T-helper 1 cell treated with Interleukin-12 subunit alpha and Interleukin-12 subunit beta and Interleukin-4 antibody, amounts not matched to agents 30 μg/mL and 1 μg/mL, for 36 hours (primary cell): ENCODE measurements around the gene OSGEPL1.
A peak's percentile ranks its signal among the peaks of the same experiment; 100 is the strongest.
"Not testable (repeated sequence)": the region's sequence is repeated elsewhere in the genome, so short reads cannot be mapped to it uniquely, and the experiment has no call there.

Source experiments
- H3K27ac Mint-ChIP-seq: one replicate; pipeline ENCODE4 v1.8.0; 2021; ENCODE audit warnings: mild to moderate bottlenecking, mixed read lengths
- H3K27me3 Mint-ChIP-seq: one replicate; pipeline ENCODE4 v1.8.0; 2021; ENCODE audit warnings: low read depth, mixed read lengths
- H3K36me3 Mint-ChIP-seq: one replicate; pipeline ENCODE4 v1.8.0; 2021; ENCODE audit warnings: low read depth, mixed read lengths
- H3K4me1 Mint-ChIP-seq: one replicate; pipeline ENCODE4 v1.8.0; 2021; ENCODE audit warnings: low read depth, mixed read lengths
- H3K4me3 Mint-ChIP-seq: one replicate; pipeline ENCODE4 v1.8.0; 2021; ENCODE audit warnings: mild to moderate bottlenecking, moderate library complexity, mixed read lengths
- H3K9me3 Mint-ChIP-seq: one replicate; pipeline ENCODE4 v1.8.0; 2021; ENCODE audit warnings: mixed read lengths

Gene OSGEPL1

DNA sequence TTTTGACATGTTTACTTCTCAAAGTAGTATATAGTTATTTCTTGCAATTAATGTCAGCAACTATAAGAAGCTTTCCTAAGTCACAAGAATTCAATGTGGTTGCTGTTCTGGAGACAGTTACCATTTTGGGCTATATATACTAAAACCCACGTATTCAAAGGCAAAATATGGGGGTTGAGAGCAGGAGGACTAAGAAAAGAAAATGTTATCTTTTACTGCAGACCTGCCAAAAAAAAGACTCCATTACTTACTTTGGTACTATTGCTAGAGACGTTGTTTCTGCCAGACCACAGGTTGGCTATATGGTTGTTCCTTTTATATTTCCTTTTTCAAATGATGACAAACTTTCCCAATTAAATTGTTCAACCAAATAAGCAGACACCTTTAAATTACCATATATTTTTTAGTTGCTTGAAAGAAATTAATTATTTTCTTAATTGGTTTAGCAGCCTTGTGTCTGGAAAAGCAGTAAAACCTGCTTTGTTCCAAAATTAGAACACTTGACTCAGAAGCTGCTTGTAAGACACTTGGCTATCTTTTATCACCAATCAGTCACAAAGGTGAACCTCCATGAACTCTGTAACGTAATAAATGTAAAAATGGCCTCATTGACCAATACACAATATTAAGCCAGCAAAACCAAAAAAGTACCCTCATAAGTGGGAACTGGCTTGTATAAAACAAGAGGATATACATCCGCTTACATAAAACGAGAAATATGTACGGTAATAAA, 8.2 kb upstream of the OSGEPL1 start:
- no peaks in the 10 kb centered on the region for H3K27me3 Mint-ChIP-seq
- H3K4me1 Mint-ChIP-seq, result no peaks in the 10 kb centered on the region
- H3K4me3 Mint-ChIP-seq, result no peak overlapping the region
- H3K9me3 Mint-ChIP-seq, result no peaks in the 10 kb centered on the region
- peaks cover 36% of the 10 kb centered on the region for H3K36me3 Mint-ChIP-seq
- no peak overlapping the region for H3K27ac Mint-ChIP-seq

DNA sequence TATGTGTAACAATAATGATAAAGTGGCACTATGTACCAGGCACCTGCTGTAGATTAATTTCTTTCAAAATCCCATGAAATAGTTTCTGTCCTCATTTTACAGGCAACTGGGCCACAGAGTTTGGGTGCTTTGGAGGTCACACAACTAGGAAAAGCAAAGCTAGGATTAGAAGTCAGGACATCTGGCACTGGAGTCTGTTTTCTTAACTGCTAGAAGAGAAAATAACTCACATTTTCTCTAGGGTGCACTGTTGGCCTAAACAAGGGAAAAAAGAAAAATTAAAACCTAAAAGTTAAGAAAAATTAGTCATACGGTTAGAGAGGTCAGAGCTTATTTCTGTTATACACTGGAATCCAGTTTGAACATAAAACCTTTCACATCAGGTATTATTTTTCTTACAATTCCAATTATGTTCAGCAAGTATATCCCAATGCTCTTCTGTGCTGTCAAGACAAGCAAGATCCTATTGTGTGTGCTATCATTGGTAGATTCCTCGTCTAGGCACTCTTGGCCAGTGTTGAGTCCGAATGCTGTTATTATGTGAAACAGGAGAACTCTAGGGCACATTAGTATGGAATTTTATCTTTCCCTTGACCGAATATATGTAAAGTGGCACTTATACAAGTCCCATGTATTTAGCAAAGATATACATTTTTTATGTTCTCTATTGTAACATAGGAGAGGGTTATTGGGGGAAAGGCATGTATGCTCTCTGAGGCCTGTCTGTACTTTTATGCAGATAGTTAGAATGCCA, 1.5 kb upstream of the OSGEPL1 start:
- Mint-ChIP-seq H3K4me1 (peaks cover 9% of the 10 kb centered on the region), H3K36me3 (peaks cover 15% of the 10 kb centered on the region), H3K27me3 (no peaks in the 10 kb centered on the region), H3K27ac (no peak overlapping the region), H3K9me3 (no peaks in the 10 kb centered on the region), H3K4me3 (no peak overlapping the region)

DNA sequence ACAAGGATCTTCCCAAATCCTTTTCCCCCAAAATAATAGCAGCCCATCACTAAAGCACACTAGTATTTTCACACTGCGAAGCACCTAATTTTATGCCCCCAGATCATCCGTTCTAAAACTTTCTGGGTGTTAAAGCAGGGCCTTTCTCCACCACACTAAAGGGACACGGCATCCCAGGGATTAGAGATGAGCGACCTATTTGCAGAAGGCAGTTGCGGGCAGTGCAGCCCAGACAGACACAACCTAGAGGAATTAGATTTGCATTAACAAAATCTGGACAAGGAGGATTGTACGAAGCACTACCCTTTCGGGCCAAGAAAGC, 402 bp downstream of the OSGEPL1 start:
- peaks cover 9% of the 10 kb centered on the region for H3K4me1 Mint-ChIP-seq
- H3K36me3 Mint-ChIP-seq, result peaks cover 9% of the 10 kb centered on the region
- H3K27ac Mint-ChIP-seq, result peak overlapping the region; percentile 99
- H3K9me3 Mint-ChIP-seq, result no peaks in the 10 kb centered on the region
- H3K4me3 Mint-ChIP-seq, result peak overlapping the region; percentile 95
- H3K27me3 Mint-ChIP-seq, result no peaks in the 10 kb centered on the region

DNA sequence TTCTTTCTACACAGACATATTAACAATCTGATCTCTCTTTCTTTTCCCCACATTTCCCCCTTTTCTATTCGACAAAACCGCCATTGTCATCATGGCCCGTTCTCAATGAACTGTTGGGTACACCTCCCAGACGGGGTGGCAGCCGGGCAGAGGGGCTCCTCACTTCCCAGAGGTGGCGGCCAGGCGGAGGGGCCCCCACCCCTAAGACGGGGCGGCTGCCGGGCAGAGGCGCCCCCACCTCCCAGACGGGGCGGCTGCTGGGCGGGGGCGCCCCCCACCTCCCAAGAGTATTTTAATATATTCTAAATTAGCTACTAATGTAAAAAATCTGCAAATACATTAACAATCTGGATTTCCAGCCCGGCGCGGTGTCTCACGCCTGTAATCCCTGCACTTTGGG, 2.4 kb downstream of the OSGEPL1 start:
- H3K4me1 Mint-ChIP-seq, H3K27me3 Mint-ChIP-seq, H3K9me3 Mint-ChIP-seq, H3K27ac Mint-ChIP-seq, H3K36me3 Mint-ChIP-seq, H3K4me3 Mint-ChIP-seq: not testable (repeated sequence)

DNA sequence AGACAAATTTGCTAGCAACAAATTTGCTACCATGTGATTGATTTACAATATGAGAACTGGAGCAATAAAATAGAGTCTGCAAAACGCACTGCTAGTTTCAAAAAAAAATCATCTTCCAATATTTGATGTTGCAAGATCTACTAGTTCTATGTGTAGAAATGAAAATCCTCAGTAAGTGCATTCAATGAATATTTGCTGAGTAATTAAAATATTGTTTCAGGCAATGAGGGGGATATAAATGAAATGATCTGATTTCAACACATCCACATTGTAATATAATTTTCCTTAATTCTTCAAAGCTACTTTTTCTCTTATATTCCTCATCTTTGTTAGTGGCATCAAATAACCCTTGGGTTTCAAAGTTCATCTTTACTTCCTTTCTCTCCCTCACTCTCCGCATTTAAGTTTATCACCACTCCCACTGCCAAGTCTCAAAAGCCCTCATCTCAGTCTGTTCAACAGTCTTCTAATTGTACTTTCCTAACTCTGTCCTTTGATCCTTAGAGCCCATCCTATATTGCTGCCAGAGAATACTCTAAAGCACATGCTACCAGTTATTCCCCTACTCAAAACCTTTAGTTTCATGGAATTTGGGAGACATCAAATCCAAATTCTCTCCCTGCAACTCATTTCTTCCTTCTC, 6.2 kb downstream of the OSGEPL1 start:
- no peaks in the 10 kb centered on the region for H3K4me1 Mint-ChIP-seq
- no peaks in the 10 kb centered on the region for H3K9me3 Mint-ChIP-seq
- no peaks in the 10 kb centered on the region for H3K27me3 Mint-ChIP-seq
- H3K27ac Mint-ChIP-seq, result no peak overlapping the region
- no peak overlapping the region for H3K4me3 Mint-ChIP-seq
- peaks cover 2% of the 10 kb centered on the region for H3K36me3 Mint-ChIP-seq

- Mint-ChIP-seq H3K4me3 (no peak overlapping the region), H3K36me3 (peaks cover 5% of the 10 kb centered on the region), H3K4me1 (peaks cover 2% of the 10 kb centered on the region), H3K27me3 (no peaks in the 10 kb centered on the region), H3K9me3 (no peaks in the 10 kb centered on the region), H3K27ac (no peak overlapping the region)
Observed at GRCh38 chr2:189751080-189751658, 11.4 kb downstream of the OSGEPL1 start.

- Mint-ChIP-seq H3K9me3 (no peaks in the 10 kb centered on the region), H3K4me1 (no peaks in the 10 kb centered on the region), H3K27me3 (no peaks in the 10 kb centered on the region), H3K36me3 (no peaks in the 10 kb centered on the region), H3K27ac (no peak overlapping the region), H3K4me3 (no peak overlapping the region)
Observed at GRCh38 chr2:189729430-189729829, 33.2 kb downstream of the OSGEPL1 start.

GRCh38 chr2:189726849-189727248, 35.7 kb downstream of the OSGEPL1 start:
- Mint-ChIP-seq H3K27ac (no peak overlapping the region), H3K36me3 (no peaks in the 10 kb centered on the region), H3K27me3 (no peaks in the 10 kb centered on the region), H3K4me1 (peaks cover 2% of the 10 kb centered on the region), H3K9me3 (no peaks in the 10 kb centered on the region), H3K4me3 (no peak overlapping the region)

DNA sequence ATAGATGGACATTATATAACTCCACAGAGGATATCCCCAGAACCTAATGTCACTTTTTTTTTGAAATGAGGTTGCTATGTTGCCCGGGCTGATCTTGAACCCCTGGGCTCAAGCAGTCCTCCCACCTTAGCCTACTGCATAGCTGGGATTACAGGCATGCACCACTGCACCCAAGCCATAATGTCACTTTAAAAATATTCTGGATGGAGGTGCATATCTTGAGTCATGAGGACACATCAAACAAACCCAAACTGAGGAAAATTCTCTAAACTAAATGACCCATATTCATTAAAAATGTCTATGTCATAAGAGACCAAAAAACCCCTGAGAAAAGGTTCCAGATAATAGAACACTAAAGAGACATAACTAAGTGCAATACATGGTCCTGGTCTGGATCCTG, 36.3 kb downstream of the OSGEPL1 start:
- Mint-ChIP-seq H3K4me1 (peaks cover 2% of the 10 kb centered on the region), H3K9me3 (no peaks in the 10 kb centered on the region), H3K27ac (no peak overlapping the region), H3K36me3 (no peaks in the 10 kb centered on the region), H3K4me3 (no peak overlapping the region), H3K27me3 (no peaks in the 10 kb centered on the region)

DNA sequence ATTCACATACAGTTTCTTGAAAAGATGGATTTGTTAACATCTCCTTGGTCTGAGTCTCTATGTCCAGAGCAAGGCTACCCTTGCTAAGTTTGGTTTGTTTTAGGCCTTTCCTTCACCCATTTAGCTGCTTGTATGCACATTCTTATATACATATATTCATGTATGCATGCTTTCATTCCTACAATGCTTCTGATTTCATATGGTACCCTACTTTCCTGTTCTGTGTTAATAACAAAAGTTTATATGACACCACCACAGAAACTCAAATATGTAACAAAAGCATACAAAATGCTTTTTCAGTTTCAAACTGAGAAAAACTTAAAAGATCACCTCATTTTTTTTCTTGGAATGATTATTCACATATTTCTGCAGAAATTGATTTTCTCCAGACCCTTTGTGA, 39.4 kb downstream of the OSGEPL1 start:
- Mint-ChIP-seq H3K4me3 (no peak overlapping the region), H3K9me3 (no peaks in the 10 kb centered on the region), H3K27ac (no peak overlapping the region), H3K4me1 (peaks cover 2% of the 10 kb centered on the region), H3K36me3 (no peaks in the 10 kb centered on the region), H3K27me3 (no peaks in the 10 kb centered on the region)

DNA sequence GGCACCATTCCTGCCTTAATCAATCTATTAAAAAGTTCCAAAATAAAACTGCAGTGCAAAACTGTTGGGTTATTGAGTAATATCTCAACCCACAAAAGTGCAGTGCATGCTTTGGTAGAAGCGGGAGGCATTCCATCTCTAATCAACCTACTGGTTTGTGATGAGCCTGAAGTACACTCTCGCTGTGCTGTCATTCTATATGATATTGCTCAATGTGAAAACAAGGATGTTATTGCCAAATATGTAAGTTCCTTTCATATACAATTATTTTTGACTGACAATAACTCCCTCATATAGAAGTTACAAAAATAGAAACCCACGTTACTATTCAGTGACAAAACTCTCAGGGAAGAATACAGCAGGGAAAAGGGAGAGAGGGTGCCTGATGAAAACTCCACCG, 43.0 kb downstream of the OSGEPL1 start:
- Mint-ChIP-seq H3K9me3 (peaks cover 13% of the 10 kb centered on the region), H3K27ac (no peak overlapping the region), H3K4me1 (peaks cover 2% of the 10 kb centered on the region), H3K36me3 (no peaks in the 10 kb centered on the region), H3K27me3 (no peaks in the 10 kb centered on the region), H3K4me3 (no peak overlapping the region)

DNA sequence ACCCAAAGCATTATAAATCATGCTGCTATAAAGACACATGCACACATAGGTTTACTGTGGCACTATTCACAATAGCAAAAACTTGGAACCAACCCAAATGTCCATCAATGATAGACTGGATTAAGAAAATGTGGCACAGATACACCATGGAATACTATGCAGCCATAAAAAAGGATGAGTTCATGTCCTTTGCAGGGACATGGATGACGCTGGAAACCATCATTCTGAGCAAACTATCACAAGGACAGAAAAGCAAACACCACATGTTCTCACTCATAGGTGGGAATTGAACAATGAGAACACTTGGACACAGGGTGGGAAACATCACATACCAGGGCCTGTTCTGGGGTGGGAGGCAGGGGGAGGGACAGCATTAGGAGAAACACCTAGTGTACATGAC, 45.0 kb downstream of the OSGEPL1 start:
- H3K27me3 Mint-ChIP-seq, H3K4me3 Mint-ChIP-seq, H3K36me3 Mint-ChIP-seq, H3K27ac Mint-ChIP-seq, H3K4me1 Mint-ChIP-seq: not testable (repeated sequence)
- H3K9me3 Mint-ChIP-seq, result peaks cover 17% of the 10 kb centered on the region

DNA sequence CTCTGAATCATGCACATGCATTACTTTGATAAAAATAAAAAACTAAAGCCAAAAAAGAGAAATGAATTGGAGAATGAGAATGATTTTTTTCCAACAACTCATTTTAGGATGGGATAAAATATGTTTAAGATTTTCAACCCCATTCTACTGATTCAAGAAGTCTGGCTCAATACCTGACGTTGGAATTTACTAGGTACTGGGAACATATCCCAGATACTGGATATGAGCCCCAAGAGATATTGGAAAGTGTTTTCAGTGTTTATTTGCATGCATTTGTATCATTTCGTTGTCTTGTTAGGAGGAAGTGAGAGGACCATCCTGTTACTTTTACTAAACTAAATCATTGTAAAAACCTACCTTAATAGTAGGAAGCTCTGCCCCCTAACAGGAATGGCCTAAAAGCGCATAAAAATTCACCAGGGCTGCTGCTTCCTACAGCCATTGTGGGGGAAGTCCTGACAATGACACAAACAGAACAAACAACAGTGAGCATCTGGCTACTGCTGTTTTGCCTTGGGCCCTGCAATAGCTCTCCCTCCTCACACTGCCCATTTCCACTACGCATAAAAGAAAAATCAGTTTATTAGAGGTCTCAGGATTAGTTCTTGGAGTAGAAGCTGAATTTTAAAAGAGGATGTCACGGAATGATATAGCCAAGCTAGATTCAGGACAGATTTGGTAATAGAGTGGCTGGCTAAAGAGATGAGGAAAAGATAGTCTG, 52.9 kb downstream of the OSGEPL1 start:
- peaks cover 4% of the 10 kb centered on the region for H3K9me3 Mint-ChIP-seq
- H3K36me3 Mint-ChIP-seq, result no peaks in the 10 kb centered on the region
- no peak overlapping the region for H3K27ac Mint-ChIP-seq
- no peaks in the 10 kb centered on the region for H3K27me3 Mint-ChIP-seq
- no peaks in the 10 kb centered on the region for H3K4me1 Mint-ChIP-seq
- H3K4me3 Mint-ChIP-seq, result no peak overlapping the region

GRCh38 chr2:189702071-189702470, 60.5 kb downstream of the OSGEPL1 start:
- no peak overlapping the region for H3K27ac Mint-ChIP-seq
- H3K4me3 Mint-ChIP-seq, result no peak overlapping the region
- no peaks in the 10 kb centered on the region for H3K4me1 Mint-ChIP-seq
- H3K27me3 Mint-ChIP-seq, result no peaks in the 10 kb centered on the region
- H3K9me3 Mint-ChIP-seq, result no peaks in the 10 kb centered on the region
- H3K36me3 Mint-ChIP-seq, result no peaks in the 10 kb centered on the region
